Endothelial cell of umbilical vein (primary cell): ENCODE data around the gene MRPL34.

Experiments
- EZH2 ChIP-seq: IDR thresholded peaks from 2 replicates; pipeline ENCODE4 v1.6.1; 2012; ENCODE audit warnings: borderline replicate concordance, low read depth, mild to moderate bottlenecking, moderate library complexity, low read length, inconsistent platforms; ENCODE audit not compliant: severe bottlenecking
- FOS ChIP-seq: IDR thresholded peaks from 2 replicates; pipeline ENCODE4 v1.6.1; 2011; ENCODE audit warnings: mild to moderate bottlenecking, low read length, moderate library complexity, borderline replicate concordance; ENCODE audit not compliant: insufficient read depth
- GATA2 ChIP-seq: IDR thresholded peaks from 2 replicates; pipeline ENCODE4 v1.7.0; 2011; ENCODE audit warnings: low read depth, mild to moderate bottlenecking, moderate library complexity, mixed read lengths, low read length; ENCODE audit not compliant: insufficient read length, insufficient read depth
- POLR2A ChIP-seq: IDR thresholded peaks from 2 replicates; pipeline ENCODE4 v1.6.1; 2012; ENCODE audit warnings: low read depth, mild to moderate bottlenecking, control low read depth, low read length
- POLR2AphosphoS5 ChIP-seq: IDR thresholded peaks from 2 replicates; pipeline ENCODE4 v1.6.1; 2012; ENCODE audit warnings: low read depth, mild to moderate bottlenecking, control low read depth, low read length, moderate library complexity; ENCODE audit not compliant: insufficient read depth
- TF ChIP-seq, protein P1 (sequence below), 2 donors: IDR thresholded peaks; 1 replicate in 1 of 2; 2 replicates in 1 of 2; pipeline ENCODE4 v1.5.1; 2011; ENCODE audit warnings: low read length in 2 of 2, mild to moderate bottlenecking in 2 of 2, moderate library complexity in 2 of 2, control low read depth in 1 of 2, inconsistent platforms in 1 of 2, low read depth in 1 of 2; ENCODE audit not compliant: insufficient read depth in 1 of 2; ENCODE audit errors: extremely low read depth in 1 of 2
- TF ChIP-seq, protein P2 (sequence below): IDR thresholded peaks from 2 replicates; pipeline ENCODE4 v1.6.1; 2011; ENCODE audit not compliant: insufficient read depth, insufficient read length

DNA sequence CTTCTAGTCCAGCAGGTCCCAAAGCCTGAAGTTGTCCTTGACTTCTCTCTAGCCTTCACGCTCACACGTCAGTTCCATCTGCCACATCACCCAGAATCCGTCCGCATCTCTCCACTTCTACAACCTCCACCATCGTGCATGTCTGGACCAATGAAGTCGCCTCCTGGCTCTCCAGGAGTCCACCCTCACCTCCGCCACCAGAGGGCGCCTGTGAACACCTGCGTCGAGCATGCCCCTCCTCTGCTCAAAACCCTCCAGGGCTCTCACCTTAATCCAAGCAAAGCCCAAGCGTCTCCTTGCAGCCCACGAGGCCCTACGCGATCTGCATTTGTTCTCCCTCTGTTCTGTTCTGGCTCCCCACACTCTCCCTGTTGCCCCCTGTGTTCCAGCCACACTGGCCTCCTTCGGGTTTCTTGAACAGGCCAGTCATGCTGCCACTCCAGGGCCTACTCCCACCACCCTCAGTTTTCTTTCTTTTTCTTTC, 44.8 kb upstream of the MRPL34 start:
- TF ChIP-seq, protein P1, sequence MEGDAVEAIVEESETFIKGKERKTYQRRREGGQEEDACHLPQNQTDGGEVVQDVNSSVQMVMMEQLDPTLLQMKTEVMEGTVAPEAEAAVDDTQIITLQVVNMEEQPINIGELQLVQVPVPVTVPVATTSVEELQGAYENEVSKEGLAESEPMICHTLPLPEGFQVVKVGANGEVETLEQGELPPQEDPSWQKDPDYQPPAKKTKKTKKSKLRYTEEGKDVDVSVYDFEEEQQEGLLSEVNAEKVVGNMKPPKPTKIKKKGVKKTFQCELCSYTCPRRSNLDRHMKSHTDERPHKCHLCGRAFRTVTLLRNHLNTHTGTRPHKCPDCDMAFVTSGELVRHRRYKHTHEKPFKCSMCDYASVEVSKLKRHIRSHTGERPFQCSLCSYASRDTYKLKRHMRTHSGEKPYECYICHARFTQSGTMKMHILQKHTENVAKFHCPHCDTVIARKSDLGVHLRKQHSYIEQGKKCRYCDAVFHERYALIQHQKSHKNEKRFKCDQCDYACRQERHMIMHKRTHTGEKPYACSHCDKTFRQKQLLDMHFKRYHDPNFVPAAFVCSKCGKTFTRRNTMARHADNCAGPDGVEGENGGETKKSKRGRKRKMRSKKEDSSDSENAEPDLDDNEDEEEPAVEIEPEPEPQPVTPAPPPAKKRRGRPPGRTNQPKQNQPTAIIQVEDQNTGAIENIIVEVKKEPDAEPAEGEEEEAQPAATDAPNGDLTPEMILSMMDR (IDR thresholded peaks at IDR 0.05; ENCODE audit: extremely low read depth in 1 of 2, insufficient read depth in 1 of 2, low read depth in 1 of 2, low read length in 2 of 2) = peak; percentile 93 to 97
- TF ChIP-seq POLR2AphosphoS5 = no peak
- TF ChIP-seq GATA2 = no peak
- TF ChIP-seq, protein P2, sequence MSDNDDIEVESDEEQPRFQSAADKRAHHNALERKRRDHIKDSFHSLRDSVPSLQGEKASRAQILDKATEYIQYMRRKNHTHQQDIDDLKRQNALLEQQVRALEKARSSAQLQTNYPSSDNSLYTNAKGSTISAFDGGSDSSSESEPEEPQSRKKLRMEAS = no peak
- no peak for TF ChIP-seq EZH2
- no peak for TF ChIP-seq POLR2A
- TF ChIP-seq FOS = no peak
